Skin of body (tissue), 2 donors: ENCODE measurements around the gene TLR8. TPM values are rescaled to one million over a fixed set of nuclear protein-coding genes. Genes with fewer than 3 reads are reported as not detected.
"Not testable (repeated sequence)": the region's sequence is repeated elsewhere in the genome, so short reads cannot be mapped to it uniquely, and the experiment has no call there.

Experiments used
- DNase-seq: peaks from one replicate; lab custom pipeline; 2025; lab: John Stamatoyannopoulos, UW
- total RNA-seq: library from RNA; depleted of rRNA; stranded (reverse); fragments of >200 nt; gene quantifications from one replicate; pipeline ENCODE4 v1.2.3, GENCODE V29; 2014

Gene TLR8
- total RNA-seq, 1 donor from 2014 or later, result 2.1 TPM

- no peak for DNase-seq
These were observed 40.0 kb downstream of the TLR8 start for GRCh38 chrX:12946406-12946805.

- DNase-seq, result peak; percentile 49
These were observed 40.6 kb downstream of the TLR8 start for GRCh38 chrX:12946838-12947544.

- DNase-seq, result no peak
These were observed 41.3 kb downstream of the TLR8 start for GRCh38 chrX:12947545-12948235.

GRCh38 chrX:12948495-12948894, 42.1 kb downstream of the TLR8 start:
- DNase-seq, result no peak

- DNase-seq, result peak; percentile 35
These were observed 42.9 kb downstream of the TLR8 start for GRCh38 chrX:12949205-12949926.

GRCh38 chrX:12949927-12950656, 43.7 kb downstream of the TLR8 start:
- DNase-seq, result peak; percentile 70

DNA sequence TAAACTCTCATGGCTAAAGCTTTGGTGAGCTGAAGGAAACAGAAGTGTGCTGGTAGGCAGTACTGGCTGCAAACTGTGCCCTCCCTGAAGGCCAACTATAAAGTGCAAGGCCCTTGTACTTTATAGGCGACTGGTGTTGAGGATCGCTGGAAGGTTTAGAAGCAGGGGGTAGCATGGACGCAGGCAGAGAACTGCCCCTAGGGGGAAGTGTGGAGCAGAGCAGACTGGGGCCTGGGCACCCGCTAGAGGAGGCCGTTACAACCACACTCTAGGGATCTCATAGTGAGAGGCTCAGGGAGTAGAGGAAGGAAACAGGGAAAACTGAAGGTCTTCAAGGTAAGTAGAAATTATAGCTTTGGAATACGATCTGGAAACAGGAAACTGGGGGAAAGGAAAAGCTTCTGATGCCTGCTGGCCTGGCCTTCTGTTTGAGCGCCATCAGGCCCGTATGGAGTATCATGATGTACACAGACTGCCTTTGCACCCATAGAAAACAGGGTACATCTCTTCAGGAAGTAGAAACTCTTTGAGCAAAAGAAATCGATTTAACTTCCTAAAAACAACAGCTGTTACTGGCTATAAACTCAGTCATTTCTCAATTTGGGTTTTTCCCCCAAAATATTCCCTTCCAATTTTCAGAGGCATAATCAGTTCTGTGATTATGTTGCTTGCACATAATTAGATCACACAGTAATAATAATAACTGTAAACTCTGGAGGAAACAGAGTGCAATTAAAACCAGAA, 44.6 kb downstream of the TLR8 start:
- DNase-seq, result no peak

DNA sequence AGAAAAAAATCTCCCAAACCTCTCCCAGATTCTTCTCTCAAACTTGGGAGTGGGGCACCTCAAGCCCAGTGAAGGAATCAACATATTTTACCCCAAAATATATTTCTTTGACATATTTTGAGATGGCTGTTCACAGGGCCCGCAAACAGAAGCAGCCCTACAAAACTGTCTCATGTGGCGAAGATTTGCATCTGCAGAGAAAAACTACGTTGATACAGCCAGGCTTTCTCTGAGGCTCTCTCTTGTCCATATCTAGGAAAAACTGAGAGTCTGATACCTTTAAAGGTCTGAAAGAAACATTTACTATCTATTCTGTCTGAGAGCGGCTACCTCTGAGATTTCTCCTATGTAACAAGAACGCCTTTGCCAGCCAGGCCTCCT, 45.2 kb downstream of the TLR8 start:
- DNase-seq, result no peak

GRCh38 chrX:12953420-12953819, 47.0 kb downstream of the TLR8 start:
- DNase-seq, result no peak

DNA sequence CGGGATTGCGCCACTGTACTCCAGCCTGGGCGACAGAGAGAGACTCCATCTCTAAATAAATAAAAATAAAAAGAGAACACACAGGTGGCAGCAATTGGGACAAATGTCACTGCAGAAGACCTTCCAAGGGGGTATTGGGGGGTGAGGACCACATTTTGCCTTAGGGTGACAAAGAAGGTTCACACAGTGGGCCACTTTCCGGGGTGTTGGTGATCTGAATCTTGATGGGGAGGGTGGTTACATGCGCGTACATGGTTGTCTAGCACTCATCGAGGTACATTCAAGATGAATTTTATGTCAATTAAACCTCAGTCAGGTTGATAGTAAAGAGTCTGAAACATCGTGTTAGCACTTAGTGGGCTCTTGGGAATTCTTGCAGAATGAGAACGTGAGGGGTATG, 48.0 kb downstream of the TLR8 start:
- no peak for DNase-seq

GRCh38 chrX:12954981-12955380, 48.6 kb downstream of the TLR8 start:
- no peak for DNase-seq

DNA sequence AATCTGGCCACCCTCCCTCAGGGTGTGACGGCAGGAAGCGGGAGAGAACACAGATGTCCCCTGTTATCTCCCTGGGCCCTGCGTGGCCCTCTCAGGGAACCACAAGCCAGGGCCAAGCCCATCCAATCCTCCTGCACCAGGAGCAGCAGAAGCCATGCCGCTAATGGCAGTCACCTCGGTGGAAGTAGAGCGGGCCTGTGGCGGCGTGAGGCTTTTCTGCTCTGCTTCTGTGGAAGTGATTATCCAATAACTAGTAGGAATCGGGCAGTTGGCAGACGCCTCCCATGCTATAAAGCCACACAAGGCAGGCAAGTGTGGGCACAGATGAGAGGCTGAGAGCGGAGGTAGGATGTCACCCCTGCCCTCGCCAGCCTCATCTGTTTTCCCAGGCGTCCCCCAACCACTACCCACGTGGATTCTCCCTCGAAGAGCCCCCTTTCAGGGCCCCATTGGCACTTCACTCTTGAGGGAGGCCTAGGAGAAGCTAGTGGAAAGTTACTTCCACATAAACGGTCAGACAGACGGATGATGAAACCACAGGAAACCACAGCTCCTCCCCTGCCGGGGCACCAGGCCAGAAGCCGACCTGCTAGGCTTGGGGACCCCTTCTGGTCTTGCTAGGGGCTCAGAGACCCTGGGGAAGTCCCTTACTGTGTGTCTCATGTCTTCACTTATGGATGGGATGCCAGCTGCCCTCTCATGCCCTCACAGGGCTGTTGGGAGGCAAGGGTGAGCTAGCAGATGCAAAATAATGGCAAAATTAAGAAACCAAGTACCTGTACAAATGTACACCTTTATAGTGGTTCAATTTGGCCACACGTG, 49.7 kb downstream of the TLR8 start:
- no peak for DNase-seq

- DNase-seq, result no peak
These were observed 50.5 kb downstream of the TLR8 start for GRCh38 chrX:12956704-12957534.

DNA sequence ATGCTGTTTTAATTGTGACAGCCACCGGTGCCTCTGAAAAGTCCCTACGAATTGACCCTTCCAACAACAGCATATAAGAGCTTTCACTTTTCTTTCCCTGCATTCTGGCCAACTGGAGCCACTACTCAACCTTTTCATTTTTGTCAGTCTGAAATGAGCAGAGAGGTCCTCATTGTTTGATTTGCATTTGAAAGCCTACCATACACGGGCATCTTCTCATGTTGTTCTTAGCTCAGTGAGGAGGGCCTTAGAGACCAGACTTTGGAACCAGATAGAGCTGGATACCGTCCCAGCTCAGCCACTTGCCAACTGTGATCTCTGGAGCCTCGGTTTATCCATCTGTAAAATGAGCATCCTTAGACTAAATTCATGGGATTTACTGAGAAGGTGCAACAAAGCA, 51.6 kb downstream of the TLR8 start:
- DNase-seq, result no peak

DNA sequence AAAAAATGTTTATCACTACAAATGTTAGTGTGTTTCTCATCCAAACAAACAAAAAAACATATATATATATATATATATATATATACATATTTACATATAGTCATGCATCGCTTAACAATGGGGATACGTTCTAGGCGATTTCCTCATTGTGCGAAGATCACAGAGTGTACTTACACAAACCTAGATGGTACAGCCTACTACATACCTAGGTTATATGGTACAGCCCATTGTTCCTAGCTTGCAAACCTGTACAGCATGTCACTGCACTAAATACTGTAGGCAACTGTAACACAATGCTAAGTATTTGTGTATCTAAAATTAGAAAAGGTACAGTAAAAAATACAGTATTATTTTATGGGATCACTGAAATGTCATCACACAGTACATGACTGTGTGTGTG, 52.0 kb downstream of the TLR8 start:
- no peak for DNase-seq

- no peak for DNase-seq
These were observed 54.8 kb downstream of the TLR8 start for GRCh38 chrX:12961196-12961718.

DNA sequence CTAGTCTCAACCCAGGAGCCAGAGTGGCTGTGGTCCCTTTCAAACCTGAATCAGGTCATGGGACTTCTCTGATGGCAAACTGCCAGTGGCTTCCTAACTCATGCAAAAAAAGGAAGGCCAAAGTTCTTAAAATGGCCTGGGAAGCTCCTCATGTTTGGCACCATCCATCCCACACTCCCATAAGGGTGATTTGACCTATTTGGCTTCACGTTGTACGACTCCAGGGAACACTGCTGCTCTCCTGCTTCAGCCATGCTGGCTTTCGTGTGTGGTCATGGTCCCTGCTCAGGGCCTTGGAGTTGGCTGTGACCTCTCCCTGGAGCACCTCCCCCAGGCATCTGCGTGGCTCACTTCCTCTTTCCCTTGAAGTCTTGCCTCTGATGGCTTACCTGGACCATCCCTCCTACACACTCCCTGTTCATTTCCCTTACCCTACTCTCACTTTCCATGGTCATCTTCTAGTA, 55.7 kb downstream of the TLR8 start:
- DNase-seq, result no peak

DNA sequence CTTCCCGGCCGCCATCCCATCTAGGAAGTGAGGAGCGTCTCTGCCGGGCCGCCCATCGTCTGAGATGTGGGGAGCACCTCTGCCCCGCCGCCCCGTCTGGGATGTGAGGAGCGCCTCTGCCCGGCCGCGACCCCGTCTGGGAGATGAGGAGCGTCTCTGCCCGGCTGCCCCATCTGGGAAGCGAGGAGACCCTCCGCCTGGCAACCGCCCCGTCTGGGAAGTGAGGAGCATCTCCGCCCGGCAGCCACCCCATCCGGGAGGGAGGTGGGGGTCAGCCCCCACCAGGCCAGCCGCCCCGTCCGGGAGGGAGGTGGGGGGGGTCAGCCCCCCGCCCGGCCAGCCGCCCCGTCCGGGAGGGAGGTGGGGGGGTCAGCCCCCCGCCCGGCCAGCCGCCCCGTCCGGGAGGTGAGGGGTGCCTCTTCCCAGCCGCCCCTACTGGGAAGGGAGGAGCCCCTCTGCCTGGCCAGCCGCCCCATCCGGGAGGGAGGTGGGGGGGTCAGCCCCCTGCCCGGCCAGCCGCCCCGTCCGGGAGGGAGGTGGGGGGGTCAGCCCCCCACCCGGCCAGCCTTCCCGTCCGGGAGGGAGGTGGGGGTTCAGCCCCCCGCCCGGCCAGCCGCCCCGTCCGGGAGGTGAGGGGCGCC, 56.9 kb downstream of the TLR8 start:
- DNase-seq, result not testable (repeated sequence)
